Uterus (tissue), 2 donors: Measurements from ENCODE around the gene PRRT4.

ENCODE experiments used
- CTCF ChIP-seq, 4 experiments: fragments of 200-600 bp in 2 of 4; fragments of 450-650 bp in 2 of 4; sonication (generic) in 2 of 4; IDR thresholded peaks; one replicate each; pipeline ENCODE4 v1.5.1; 2016 to 2019; ENCODE audit warnings: antibody characterized with exemption in 4 of 4, mild to moderate bottlenecking in 2 of 4, moderate library complexity in 1 of 4
- POLR2A ChIP-seq, 2 donors: fragments of 450-650 bp; IDR thresholded peaks; one replicate each; pipeline ENCODE4 v1.6.1; 2016; ENCODE audit warnings: antibody characterized with exemption in 2 of 2, mild to moderate bottlenecking in 1 of 2, moderate library complexity in 1 of 2

DNA sequence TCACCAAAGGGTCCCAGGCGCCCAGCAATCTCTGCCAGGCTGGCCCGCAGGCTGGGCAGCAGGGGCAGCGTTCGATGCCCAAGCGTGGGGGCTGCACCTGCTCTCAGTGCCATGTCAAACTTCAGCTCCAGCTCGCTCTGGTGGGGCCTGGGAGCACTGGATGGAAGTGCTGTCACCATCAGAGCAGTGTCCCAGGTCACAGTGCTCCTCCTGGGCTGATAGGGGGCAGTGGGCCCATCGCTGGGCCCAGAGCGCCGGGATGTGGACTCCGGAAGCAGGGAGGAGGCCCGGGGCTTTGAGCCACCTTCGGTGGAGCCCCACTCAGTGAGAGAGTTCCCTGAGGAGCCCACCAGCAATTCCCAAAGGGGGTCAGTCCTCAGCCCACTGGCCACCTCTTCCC, 2.2 kb downstream of the PRRT4 start:
- TF ChIP-seq CTCF (IDR thresholded peaks at IDR 0.05) (no peak), POLR2A (IDR thresholded peaks at IDR 0.05) (no peak)
